Measurements from ENCODE around the gene HPN.

GRCh38 chr19:35052599-35053190, 11.2 kb downstream of the HPN start:
- no peak for TF ChIP-seq CTCF (IDR thresholded peaks at IDR 0.05)
- TF ChIP-seq EZH2phosphoT487 (IDR thresholded peaks at IDR 0.05), result no peak

All from neural progenitor cell (in vitro differentiated cells).